Measurements from ENCODE around the gene STARD3.

- TF ChIP-seq POLR2AphosphoS5 (IDR thresholded peaks at IDR 0.05) (peak in 1 of 3 donors; percentile 5), CTCF (IDR thresholded peaks at IDR 0.05 in 8 of 11, conservative IDR thresholded peaks at IDR 0.05 in 3 of 11) (no peak), POLR2A (IDR thresholded peaks at IDR 0.05) (no peak)
These were observed 4.9 kb downstream of the STARD3 start for GRCh38 chr17:39641883-39642282.

Data from spleen (tissue), 7 donors.